Trophoblast cell (in vitro differentiated cells and primary cell): Measurements from ENCODE around the gene CAPN15.
A peak's percentile ranks its signal among the peaks of the same experiment; 100 is the strongest.

Source experiments
- DNase-seq, 2 donors: peaks; one replicate each; pipeline ENCODE4 v3.0.0-alpha.2; 2016
- H2AFZ ChIP-seq: 2 replicates; pipeline ENCODE4 v1.6.1; 2013; ENCODE audit warnings: low read length, moderate library complexity, mild to moderate bottlenecking; ENCODE audit not compliant: insufficient read depth, poor library complexity
- H2AK5ac ChIP-seq: 2 replicates; pipeline ENCODE4 v1.6.1; 2013; ENCODE audit warnings: mild to moderate bottlenecking, low read length
- H2BK120ac ChIP-seq: 2 replicates; pipeline ENCODE4 v1.6.1; 2013; ENCODE audit warnings: low read length, mild to moderate bottlenecking, moderate library complexity; ENCODE audit not compliant: insufficient read depth, poor library complexity
- H2BK12ac ChIP-seq: 2 replicates; pipeline ENCODE4 v1.6.1; 2013; ENCODE audit warnings: mild to moderate bottlenecking, low read length, moderate library complexity
- H2BK5ac ChIP-seq: 2 replicates; pipeline ENCODE4 v1.6.1; 2013; ENCODE audit warnings: low read length, low read depth, moderate library complexity, mild to moderate bottlenecking; ENCODE audit not compliant: poor library complexity
- H3K14ac ChIP-seq: 2 replicates; pipeline ENCODE4 v1.6.1; 2013; ENCODE audit warnings: mild to moderate bottlenecking, low read length
- H3K18ac ChIP-seq: 2 replicates; pipeline ENCODE4 v1.6.1; 2013; ENCODE audit warnings: mild to moderate bottlenecking, low read length
- H3K23ac ChIP-seq: 2 replicates; pipeline ENCODE4 v1.6.1; 2013; ENCODE audit warnings: low read length
- H3K27ac ChIP-seq: 2 replicates; pipeline ENCODE4 v1.5.1; 2013; ENCODE audit warnings: low read depth, mild to moderate bottlenecking, inconsistent platforms, low read length, moderate library complexity
- H3K27me3 ChIP-seq: 2 replicates; pipeline ENCODE4 v1.6.1; 2013; ENCODE audit warnings: inconsistent platforms, mild to moderate bottlenecking, low read length, moderate library complexity; ENCODE audit not compliant: insufficient read depth
- H3K36me3 ChIP-seq, 2 experiments: 1 replicate in 1 of 2; 2 replicates in 1 of 2; pipeline ENCODE4 v1.6.1; 2013; ENCODE audit warnings: low read length in 2 of 2, mild to moderate bottlenecking in 2 of 2, moderate library complexity in 1 of 2; ENCODE audit not compliant: insufficient read depth in 2 of 2, control insufficient read depth in 1 of 2
- H3K4ac ChIP-seq: 2 replicates; pipeline ENCODE4 v1.6.1; 2013; ENCODE audit warnings: low read depth, mild to moderate bottlenecking, low read length, moderate library complexity
- H3K4me1 ChIP-seq, 2 experiments: 1 replicate in 1 of 2; 2 replicates in 1 of 2; pipeline ENCODE4 v1.6.1; 2013; ENCODE audit warnings: low read length in 2 of 2, mild to moderate bottlenecking in 2 of 2, moderate library complexity in 1 of 2; ENCODE audit not compliant: insufficient read depth in 2 of 2, control insufficient read depth in 1 of 2
- H3K4me2 ChIP-seq: 2 replicates; pipeline ENCODE4 v1.6.1; 2013; ENCODE audit warnings: inconsistent platforms, mild to moderate bottlenecking, low read length, moderate library complexity
- H3K4me3 ChIP-seq: 2 replicates; pipeline ENCODE4 v1.5.1; 2013; ENCODE audit warnings: mild to moderate bottlenecking, low read depth, low read length, inconsistent platforms
- H3K79me1 ChIP-seq: one replicate; pipeline ENCODE4 v1.6.1; 2013; ENCODE audit warnings: low read length
- H3K79me2 ChIP-seq: 2 replicates; pipeline ENCODE4 v1.6.1; 2013; ENCODE audit warnings: low read length, mild to moderate bottlenecking; ENCODE audit not compliant: control insufficient read depth, insufficient read depth, poor library complexity
- H3K9ac ChIP-seq: 2 replicates; pipeline ENCODE4 v1.6.1; 2013; ENCODE audit warnings: mild to moderate bottlenecking, low read length
- H3K9me3 ChIP-seq: 2 replicates; pipeline ENCODE4 v1.6.1; 2013; ENCODE audit warnings: low read depth, mild to moderate bottlenecking, control low read depth, inconsistent platforms, low read length; ENCODE audit not compliant: insufficient read depth
- H4K12ac ChIP-seq: 2 replicates; pipeline ENCODE4 v1.6.1; 2013; ENCODE audit warnings: low read depth, mild to moderate bottlenecking, low read length, moderate library complexity
- H4K8ac ChIP-seq: 2 replicates; pipeline ENCODE4 v1.6.1; 2013; ENCODE audit warnings: low read depth, mild to moderate bottlenecking, low read length, moderate library complexity
- H4K91ac ChIP-seq: one replicate; pipeline ENCODE4 v1.6.1; 2013; ENCODE audit warnings: low read depth, mild to moderate bottlenecking, low read length, moderate library complexity
- WGBS: extraction: QIAGEN DNeasy Blood & Tissue Kit; methylation state at CpG from one replicate; pipeline ENCODE4 v1.1.7; 2013; ENCODE audit warnings: missing lambda C conversion rate; ENCODE audit not compliant: insufficient read length, insufficient coverage; ENCODE audit errors: extremely low coverage; 5-methylcytosine and 5-hydroxymethylcytosine counted together

The CAPN15 gene

DNA sequence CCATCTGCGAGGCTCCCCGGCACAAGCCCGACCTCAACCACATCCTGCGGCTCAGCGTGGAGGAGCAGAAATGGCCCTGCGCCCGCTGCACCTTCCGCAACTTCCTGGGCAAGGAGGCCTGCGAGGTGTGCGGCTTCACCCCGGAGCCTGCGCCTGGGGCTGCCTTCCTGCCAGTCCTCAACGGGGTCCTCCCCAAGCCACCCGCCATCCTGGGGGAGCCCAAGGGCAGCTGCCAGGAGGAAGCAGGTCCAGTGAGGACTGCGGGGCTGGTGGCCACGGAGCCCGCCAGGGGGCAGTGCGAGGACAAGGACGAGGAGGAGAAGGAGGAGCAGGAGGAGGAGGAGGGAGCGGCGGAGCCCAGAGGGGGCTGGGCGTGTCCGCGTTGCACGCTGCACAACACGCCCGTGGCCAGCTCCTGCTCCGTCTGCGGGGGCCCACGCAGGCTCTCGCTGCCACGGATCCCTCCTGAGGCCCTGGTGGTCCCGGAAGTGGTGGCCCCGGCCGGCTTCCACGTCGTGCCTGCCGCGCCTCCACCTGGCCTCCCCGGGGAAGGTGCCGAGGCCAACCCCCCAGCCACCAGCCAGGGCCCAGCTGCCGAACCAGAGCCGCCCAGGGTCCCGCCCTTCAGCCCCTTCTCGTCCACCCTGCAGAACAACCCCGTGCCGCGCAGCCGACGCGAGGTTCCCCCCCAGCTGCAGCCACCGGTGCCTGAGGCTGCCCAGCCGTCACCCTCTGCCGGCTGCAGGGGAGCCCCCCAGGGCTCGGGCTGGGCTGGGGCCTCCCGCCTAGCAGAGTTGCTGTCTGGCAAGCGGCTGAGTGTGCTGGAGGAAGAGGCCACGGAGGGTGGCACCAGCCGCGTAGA is 19.6 kb downstream of the CAPN15 start:
- no peak overlapping the region for H2AFZ ChIP-seq

DNA sequence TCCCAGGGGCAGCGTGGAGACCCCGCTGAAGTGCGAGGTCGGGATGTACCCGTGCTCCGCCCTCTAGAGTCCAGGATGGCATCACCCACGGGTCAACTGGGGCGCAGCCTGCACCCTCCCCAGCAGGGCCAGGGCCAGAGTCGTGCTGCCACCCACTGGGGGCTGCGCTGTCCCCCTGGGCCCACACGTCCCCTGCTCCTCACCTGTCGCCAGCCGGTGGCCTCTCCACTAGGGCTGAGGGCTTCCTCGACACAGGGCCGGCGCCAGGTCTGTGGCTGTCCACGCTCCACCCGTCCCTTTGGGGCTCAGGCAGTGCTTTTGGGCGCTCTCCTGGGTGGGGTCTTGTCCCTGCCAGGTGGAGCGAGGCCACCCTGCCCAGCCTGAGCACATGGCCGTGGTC is 21.1 kb downstream of the CAPN15 start:
- Histone ChIP-seq H2BK12ac (no peak overlapping the region), H3K4me2 (no peak overlapping the region), H3K4me1 (no peaks in the 10 kb centered on the region), H3K79me1 (no peaks in the 10 kb centered on the region), H2AFZ (no peak overlapping the region), H3K23ac (no peak overlapping the region), H4K12ac (no peak overlapping the region), H3K4ac (no peak overlapping the region), H4K91ac (no peak overlapping the region), H3K14ac (no peak overlapping the region), H3K27me3 (no peaks in the 10 kb centered on the region), H3K4me3 (no peak overlapping the region), H3K9ac (no peak overlapping the region), H3K27ac (no peak overlapping the region), H2BK120ac (no peak overlapping the region), H4K8ac (no peak overlapping the region), H3K36me3 (peaks cover 38 to 43% of the 10 kb centered on the region in 2 experiments), H3K18ac (no peak overlapping the region), H2AK5ac (no peak overlapping the region), H2BK5ac (no peak overlapping the region), H3K79me2 (no peaks in the 10 kb centered on the region), H3K9me3 (peaks cover 2% of the 10 kb centered on the region)
- no CpG with 5 or more reads among the region's 21 CpGs for WGBS
- DNase-seq: no peak

More for the DNA sequence above, 19.6 kb downstream of the CAPN15 start:
- Histone ChIP-seq H3K4ac (no peak overlapping the region), H2BK5ac (no peak overlapping the region), H3K23ac (no peak overlapping the region), H2BK120ac (no peak overlapping the region), H3K14ac (no peak overlapping the region), H3K4me3 (no peak overlapping the region), H4K12ac (no peak overlapping the region), H3K18ac (no peak overlapping the region), H4K91ac (no peak overlapping the region), H2AK5ac (no peak overlapping the region), H3K27ac (no peak overlapping the region), H3K27me3 (no peaks in the 10 kb centered on the region), H2BK12ac (no peak overlapping the region), H3K9ac (no peak overlapping the region), H3K79me2 (no peaks in the 10 kb centered on the region), H4K8ac (no peak overlapping the region), H3K36me3 (peaks cover 29 to 34% of the 10 kb centered on the region in 2 experiments), H3K79me1 (no peaks in the 10 kb centered on the region), H3K4me1 (no peaks in the 10 kb centered on the region), H3K4me2 (no peak overlapping the region), H3K9me3 (no peaks in the 10 kb centered on the region)
- no CpG with 5 or more reads among the region's 60 CpGs for WGBS
- DNase-seq: peak; percentile 64 to 84

DNA sequence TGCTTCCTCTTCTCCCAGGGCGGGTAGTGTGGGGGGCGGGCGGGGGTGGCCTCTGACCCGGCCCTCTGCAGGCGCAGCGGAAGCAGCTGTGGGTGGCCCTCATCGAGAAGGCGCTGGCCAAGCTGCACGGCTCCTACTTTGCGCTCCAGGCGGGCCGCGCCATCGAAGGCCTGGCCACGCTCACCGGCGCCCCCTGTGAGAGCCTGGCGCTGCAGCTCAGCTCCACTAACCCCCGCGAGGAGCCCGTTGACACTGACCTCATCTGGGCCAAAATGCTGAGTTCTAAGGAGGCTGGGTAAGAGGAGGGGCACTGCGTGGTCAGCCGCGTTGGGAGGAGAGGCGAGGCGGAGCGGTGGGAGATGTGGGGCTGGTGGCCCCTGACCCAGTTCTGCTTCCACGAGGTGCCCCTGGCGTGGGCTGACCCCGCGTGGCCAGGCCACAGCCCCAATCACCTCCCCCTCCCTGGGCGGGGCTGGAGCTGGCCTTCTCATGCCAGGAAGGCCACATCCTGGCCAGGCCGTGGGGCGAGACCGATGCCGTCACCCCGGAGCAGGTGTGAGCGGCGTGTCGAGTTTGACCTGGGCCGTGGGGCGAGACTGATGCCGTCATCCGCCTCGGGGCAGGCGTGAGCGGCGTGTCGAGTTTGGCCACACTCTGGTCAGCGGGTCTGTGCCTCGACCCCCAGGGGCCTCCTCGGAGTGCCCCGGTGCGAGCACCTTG is 22.2 kb downstream of the CAPN15 start:
- Histone ChIP-seq H3K4me1 (no peaks in the 10 kb centered on the region), H4K12ac (no peak overlapping the region), H3K9ac (no peak overlapping the region), H2BK5ac (no peak overlapping the region), H2AFZ (no peak overlapping the region), H2BK120ac (no peak overlapping the region), H3K36me3 (peaks cover 45 to 49% of the 10 kb centered on the region in 2 experiments), H3K14ac (no peak overlapping the region), H3K4ac (no peak overlapping the region), H3K23ac (no peak overlapping the region), H3K79me2 (no peaks in the 10 kb centered on the region), H4K8ac (no peak overlapping the region), H4K91ac (no peak overlapping the region), H3K4me2 (no peak overlapping the region), H3K79me1 (no peaks in the 10 kb centered on the region), H2BK12ac (no peak overlapping the region), H3K4me3 (no peak overlapping the region), H3K18ac (no peak overlapping the region), H3K27ac (no peak overlapping the region), H3K9me3 (peaks cover 2% of the 10 kb centered on the region), H3K27me3 (no peaks in the 10 kb centered on the region), H2AK5ac (no peak overlapping the region)
- no peak for DNase-seq
- WGBS: no CpG with 5 or more reads among the region's 54 CpGs

DNA sequence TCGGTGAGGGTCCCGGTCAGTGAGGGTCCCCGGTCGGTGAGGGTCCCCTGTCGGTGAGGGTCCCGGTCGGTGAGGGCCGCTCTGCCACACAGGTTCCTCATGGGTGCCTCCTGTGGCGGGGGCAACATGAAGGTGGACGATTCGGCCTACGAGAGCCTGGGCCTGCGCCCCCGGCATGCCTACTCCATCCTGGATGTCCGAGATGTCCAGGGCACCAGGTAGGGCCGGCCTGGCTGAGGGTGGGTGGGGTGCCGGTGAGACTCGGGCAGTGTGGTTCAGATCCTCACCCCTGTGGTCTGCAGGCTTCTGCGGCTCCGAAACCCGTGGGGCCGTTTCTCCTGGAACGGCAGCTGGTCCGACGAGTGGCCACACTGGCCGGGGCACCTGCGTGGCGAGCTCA is 23.7 kb downstream of the CAPN15 start:
- Histone ChIP-seq H3K4me1 (no peaks in the 10 kb centered on the region), H3K36me3 (peaks cover 45 to 51% of the 10 kb centered on the region in 2 experiments), H2AFZ (no peak overlapping the region), H4K8ac (no peak overlapping the region), H3K18ac (no peak overlapping the region), H4K91ac (no peak overlapping the region), H2BK12ac (no peak overlapping the region), H3K4ac (no peak overlapping the region), H3K27me3 (no peaks in the 10 kb centered on the region), H2BK120ac (no peak overlapping the region), H2BK5ac (no peak overlapping the region), H3K4me2 (no peak overlapping the region), H3K27ac (no peak overlapping the region), H3K79me1 (no peaks in the 10 kb centered on the region), H3K23ac (no peak overlapping the region), H3K9me3 (peaks cover 2% of the 10 kb centered on the region), H2AK5ac (no peak overlapping the region), H4K12ac (no peak overlapping the region), H3K4me3 (no peak overlapping the region), H3K14ac (no peak overlapping the region), H3K9ac (no peak overlapping the region), H3K79me2 (no peaks in the 10 kb centered on the region)
- DNase-seq: no peak
- no CpG with 5 or more reads among the region's 28 CpGs for WGBS
